Trophoblast cell (in vitro differentiated cells and primary cell): ENCODE data around the gene SRM.

Source experiments
- DNase-seq, 2 donors: peaks; one replicate each; pipeline ENCODE4 v3.0.0-alpha.2; 2016
- H2AFZ ChIP-seq: 2 replicates; pipeline ENCODE4 v1.6.1; 2013; ENCODE audit warnings: low read length, moderate library complexity, mild to moderate bottlenecking; ENCODE audit not compliant: insufficient read depth, poor library complexity
- H2AK5ac ChIP-seq: 2 replicates; pipeline ENCODE4 v1.6.1; 2013; ENCODE audit warnings: mild to moderate bottlenecking, low read length
- H2BK120ac ChIP-seq: 2 replicates; pipeline ENCODE4 v1.6.1; 2013; ENCODE audit warnings: low read length, mild to moderate bottlenecking, moderate library complexity; ENCODE audit not compliant: insufficient read depth, poor library complexity
- H2BK12ac ChIP-seq: 2 replicates; pipeline ENCODE4 v1.6.1; 2013; ENCODE audit warnings: mild to moderate bottlenecking, low read length, moderate library complexity
- H2BK5ac ChIP-seq: 2 replicates; pipeline ENCODE4 v1.6.1; 2013; ENCODE audit warnings: low read length, low read depth, moderate library complexity, mild to moderate bottlenecking; ENCODE audit not compliant: poor library complexity
- H3K14ac ChIP-seq: 2 replicates; pipeline ENCODE4 v1.6.1; 2013; ENCODE audit warnings: mild to moderate bottlenecking, low read length
- H3K18ac ChIP-seq: 2 replicates; pipeline ENCODE4 v1.6.1; 2013; ENCODE audit warnings: mild to moderate bottlenecking, low read length
- H3K23ac ChIP-seq: 2 replicates; pipeline ENCODE4 v1.6.1; 2013; ENCODE audit warnings: low read length
- H3K27ac ChIP-seq: 2 replicates; pipeline ENCODE4 v1.5.1; 2013; ENCODE audit warnings: low read depth, mild to moderate bottlenecking, inconsistent platforms, low read length, moderate library complexity
- H3K27me3 ChIP-seq: 2 replicates; pipeline ENCODE4 v1.6.1; 2013; ENCODE audit warnings: inconsistent platforms, mild to moderate bottlenecking, low read length, moderate library complexity; ENCODE audit not compliant: insufficient read depth
- H3K36me3 ChIP-seq, 2 experiments: 1 replicate in 1 of 2; 2 replicates in 1 of 2; pipeline ENCODE4 v1.6.1; 2013; ENCODE audit warnings: low read length in 2 of 2, mild to moderate bottlenecking in 2 of 2, moderate library complexity in 1 of 2; ENCODE audit not compliant: insufficient read depth in 2 of 2, control insufficient read depth in 1 of 2
- H3K4ac ChIP-seq: 2 replicates; pipeline ENCODE4 v1.6.1; 2013; ENCODE audit warnings: low read depth, mild to moderate bottlenecking, low read length, moderate library complexity
- H3K4me1 ChIP-seq, 2 experiments: 1 replicate in 1 of 2; 2 replicates in 1 of 2; pipeline ENCODE4 v1.6.1; 2013; ENCODE audit warnings: low read length in 2 of 2, mild to moderate bottlenecking in 2 of 2, moderate library complexity in 1 of 2; ENCODE audit not compliant: insufficient read depth in 2 of 2, control insufficient read depth in 1 of 2
- H3K4me2 ChIP-seq: 2 replicates; pipeline ENCODE4 v1.6.1; 2013; ENCODE audit warnings: inconsistent platforms, mild to moderate bottlenecking, low read length, moderate library complexity
- H3K4me3 ChIP-seq: 2 replicates; pipeline ENCODE4 v1.5.1; 2013; ENCODE audit warnings: mild to moderate bottlenecking, low read depth, low read length, inconsistent platforms
- H3K79me1 ChIP-seq: one replicate; pipeline ENCODE4 v1.6.1; 2013; ENCODE audit warnings: low read length
- H3K79me2 ChIP-seq: 2 replicates; pipeline ENCODE4 v1.6.1; 2013; ENCODE audit warnings: low read length, mild to moderate bottlenecking; ENCODE audit not compliant: control insufficient read depth, insufficient read depth, poor library complexity
- H3K9ac ChIP-seq: 2 replicates; pipeline ENCODE4 v1.6.1; 2013; ENCODE audit warnings: mild to moderate bottlenecking, low read length
- H3K9me3 ChIP-seq: 2 replicates; pipeline ENCODE4 v1.6.1; 2013; ENCODE audit warnings: low read depth, mild to moderate bottlenecking, control low read depth, inconsistent platforms, low read length; ENCODE audit not compliant: insufficient read depth
- H4K12ac ChIP-seq: 2 replicates; pipeline ENCODE4 v1.6.1; 2013; ENCODE audit warnings: low read depth, mild to moderate bottlenecking, low read length, moderate library complexity
- H4K8ac ChIP-seq: 2 replicates; pipeline ENCODE4 v1.6.1; 2013; ENCODE audit warnings: low read depth, mild to moderate bottlenecking, low read length, moderate library complexity
- H4K91ac ChIP-seq: one replicate; pipeline ENCODE4 v1.6.1; 2013; ENCODE audit warnings: low read depth, mild to moderate bottlenecking, low read length, moderate library complexity
- WGBS: extraction: QIAGEN DNeasy Blood & Tissue Kit; methylation state at CpG from one replicate; pipeline ENCODE4 v1.1.7; 2013; ENCODE audit warnings: missing lambda C conversion rate; ENCODE audit not compliant: insufficient read length, insufficient coverage; ENCODE audit errors: extremely low coverage; 5-methylcytosine and 5-hydroxymethylcytosine counted together

The SRM gene

GRCh38 chr1:11046270-11046566 is 13.6 kb downstream of the SRM start:
- no peak overlapping the region for H3K4me3 ChIP-seq
- H2BK5ac ChIP-seq: no peak overlapping the region
- H3K4me1 ChIP-seq: no peaks in the 10 kb centered on the region
- DNase-seq: no peak
- H4K8ac ChIP-seq: no peak overlapping the region
- H2AK5ac ChIP-seq: no peak overlapping the region
- H3K14ac ChIP-seq: no peak overlapping the region
- H4K91ac ChIP-seq: no peak overlapping the region
- H3K18ac ChIP-seq: no peak overlapping the region
- no peak overlapping the region for H3K27ac ChIP-seq
- H3K4me2 ChIP-seq: no peak overlapping the region
- H2BK120ac ChIP-seq: no peak overlapping the region
- H3K9ac ChIP-seq: no peak overlapping the region
- H2BK12ac ChIP-seq: no peak overlapping the region
- no peaks in the 10 kb centered on the region for H3K79me2 ChIP-seq
- peaks cover 3% of the 10 kb centered on the region for H3K9me3 ChIP-seq
- no peak overlapping the region for H3K4ac ChIP-seq
- no peaks in the 10 kb centered on the region for H3K79me1 ChIP-seq
- no CpG with 5 or more reads among the region's 8 CpGs for WGBS
- no peak overlapping the region for H4K12ac ChIP-seq
- H3K36me3 ChIP-seq: no peaks in the 10 kb centered on the region
- no peaks in the 10 kb centered on the region for H3K27me3 ChIP-seq
- no peak overlapping the region for H2AFZ ChIP-seq
- no peak overlapping the region for H3K23ac ChIP-seq

- Histone ChIP-seq H3K27ac (no peak overlapping the region), H4K8ac (no peak overlapping the region), H4K91ac (no peak overlapping the region), H2BK120ac (no peak overlapping the region), H3K27me3 (no peaks in the 10 kb centered on the region), H2BK5ac (no peak overlapping the region), H2AK5ac (no peak overlapping the region), H3K4me2 (no peak overlapping the region), H3K23ac (no peak overlapping the region), H3K4me3 (no peak overlapping the region), H3K14ac (no peak overlapping the region), H3K9ac (no peak overlapping the region), H2BK12ac (no peak overlapping the region), H2AFZ (no peak overlapping the region), H3K36me3 (no peaks in the 10 kb centered on the region), H3K4ac (no peak overlapping the region), H3K4me1 (no peaks in the 10 kb centered on the region), H3K18ac (no peak overlapping the region), H3K79me1 (no peaks in the 10 kb centered on the region), H4K12ac (no peak overlapping the region), H3K9me3 (peaks cover 3% of the 10 kb centered on the region), H3K79me2 (no peaks in the 10 kb centered on the region)
- no peak for DNase-seq
- WGBS: no CpG with 5 or more reads among the region's 32 CpGs
Measured at GRCh38 chr1:11045428-11046269, 14.2 kb downstream of the SRM start.

GRCh38 chr1:11044849-11045427 is 14.9 kb downstream of the SRM start:
- no peak overlapping the region for H3K14ac ChIP-seq
- no peak overlapping the region for H3K23ac ChIP-seq
- H3K4me3 ChIP-seq: no peak overlapping the region
- no peak overlapping the region for H2BK5ac ChIP-seq
- H3K79me2 ChIP-seq: no peaks in the 10 kb centered on the region
- no peak overlapping the region for H3K9ac ChIP-seq
- H3K27ac ChIP-seq: no peak overlapping the region
- H4K12ac ChIP-seq: no peak overlapping the region
- no peaks in the 10 kb centered on the region for H3K27me3 ChIP-seq
- H4K91ac ChIP-seq: no peak overlapping the region
- no peak overlapping the region for H3K4me2 ChIP-seq
- no peak overlapping the region for H3K4ac ChIP-seq
- no peaks in the 10 kb centered on the region for H3K36me3 ChIP-seq
- no peak for DNase-seq
- peaks cover 3% of the 10 kb centered on the region for H3K9me3 ChIP-seq
- WGBS: no CpG with 5 or more reads among the region's 16 CpGs
- H3K18ac ChIP-seq: no peak overlapping the region
- no peaks in the 10 kb centered on the region for H3K79me1 ChIP-seq
- H2AK5ac ChIP-seq: no peak overlapping the region
- no peak overlapping the region for H4K8ac ChIP-seq
- H3K4me1 ChIP-seq: no peaks in the 10 kb centered on the region
- no peak overlapping the region for H2BK120ac ChIP-seq
- H2BK12ac ChIP-seq: no peak overlapping the region
- H2AFZ ChIP-seq: no peak overlapping the region

GRCh38 chr1:11044086-11044848 is 15.6 kb downstream of the SRM start:
- Histone ChIP-seq H2BK120ac (no peak overlapping the region), H3K27me3 (no peaks in the 10 kb centered on the region), H2AK5ac (no peak overlapping the region), H3K4me1 (no peaks in the 10 kb centered on the region), H4K91ac (no peak overlapping the region), H3K4me3 (no peak overlapping the region), H4K8ac (no peak overlapping the region), H3K36me3 (no peaks in the 10 kb centered on the region), H3K14ac (no peak overlapping the region), H3K27ac (no peak overlapping the region), H3K23ac (no peak overlapping the region), H3K79me2 (no peaks in the 10 kb centered on the region), H2BK5ac (no peak overlapping the region), H3K18ac (no peak overlapping the region), H3K9ac (no peak overlapping the region), H3K4ac (no peak overlapping the region), H2AFZ (no peak overlapping the region), H3K4me2 (no peak overlapping the region), H2BK12ac (no peak overlapping the region), H3K79me1 (no peaks in the 10 kb centered on the region), H4K12ac (no peak overlapping the region), H3K9me3 (peaks cover 3% of the 10 kb centered on the region)
- no peak for DNase-seq
- no CpG with 5 or more reads among the region's 16 CpGs for WGBS
